H1 (cell line): ENCODE measurements around the gene DPM2. TPM values are rescaled to one million over a fixed set of nuclear protein-coding genes. Genes with fewer than 3 reads are reported as not detected.

Source experiments
- CTCF ChIA-PET: fragments of 300-600 bp; sonication (Branson Sonifier 250); formaldehyde crosslinking; loops from one replicate; lab custom pipeline; 2021; ENCODE audit not compliant: partially characterized antibody; lab: Charles Lee
- POLR2A ChIA-PET: fragments of 300-600 bp; sonication (Branson Sonifier 250); formaldehyde crosslinking; loops from one replicate; lab custom pipeline; 2021; ENCODE audit warnings: inconsistent platforms; ENCODE audit not compliant: partially characterized antibody; lab: Charles Lee
- DNase-seq, 2 experiments: peaks; one replicate each; pipeline versions ENCODE4 v3.0.0 to v3.0.0-alpha.2; 2010 to 2022; ENCODE audit warnings: low spot score in 2 of 2, low read depth in 1 of 2, mixed read lengths in 1 of 2
- FAIRE-seq: peaks from 2 replicates; lab custom pipeline; 2011; peaks lifted over from hg19 to GRCh38; lab: Jason Lieb, UNC
- H2AFZ ChIP-seq: 2 replicates; pipeline ENCODE4 v1.8.1; 2012; ENCODE audit warnings: low read length, inconsistent platforms
- H2AK5ac ChIP-seq: 2 replicates; pipeline ENCODE4 v1.6.1; 2013; ENCODE audit warnings: low read depth, low read length
- H2BK120ac ChIP-seq: replicated peaks from 2 replicates; pipeline ENCODE3; 2013; ENCODE audit warnings: low read depth, low read length, inconsistent platforms
- H2BK12ac ChIP-seq: 2 replicates; pipeline ENCODE4 v1.6.1; 2013; ENCODE audit warnings: low read depth, low read length
- H2BK15ac ChIP-seq: 2 replicates; pipeline ENCODE4 v1.6.1; 2013; ENCODE audit warnings: low read length
- H2BK20ac ChIP-seq: 2 replicates; pipeline ENCODE4 v1.6.1; 2013; ENCODE audit warnings: low read length
- H2BK5ac ChIP-seq: 2 replicates; pipeline ENCODE4 v1.6.1; 2013; ENCODE audit warnings: low read depth, low read length
- H3K14ac ChIP-seq: 2 replicates; pipeline ENCODE4 v1.6.1; 2013; ENCODE audit warnings: inconsistent platforms; ENCODE audit not compliant: insufficient read length
- H3K18ac ChIP-seq: 2 replicates; pipeline ENCODE4 v1.6.1; 2013; ENCODE audit warnings: low read length; ENCODE audit errors: extremely low read depth
- H3K23ac ChIP-seq: 2 replicates; pipeline ENCODE4 v1.6.1; 2013; ENCODE audit warnings: inconsistent platforms; ENCODE audit not compliant: insufficient read length
- H3K23me2 ChIP-seq: 2 replicates; pipeline ENCODE4 v1.6.1; 2013; ENCODE audit warnings: low read depth, low read length
- H3K27ac ChIP-seq: 2 replicates; pipeline ENCODE4 v1.6.1; 2011; ENCODE audit warnings: low read depth, low read length, inconsistent platforms
- H3K27me3 ChIP-seq, 4 experiments: replicated peaks in 1 of 4; 1 replicate in 1 of 4; 2 replicates in 3 of 4; pipeline versions ENCODE4 v1.6.1 to v1.8.1; 2011 to 2013; ENCODE audit warnings: low read length in 3 of 4, mild to moderate bottlenecking in 3 of 4, inconsistent platforms in 2 of 4, mixed read lengths in 2 of 4, moderate library complexity in 1 of 4; ENCODE audit not compliant: control insufficient read depth in 3 of 4, insufficient read depth in 3 of 4; ENCODE audit errors: extremely low read depth in 1 of 4
- H3K36me3 ChIP-seq, 4 experiments: 2 replicates each; pipeline versions ENCODE4 v1.6.1 to v1.8.1; 2011 to 2013; ENCODE audit warnings: mild to moderate bottlenecking in 4 of 4, low read length in 3 of 4, moderate library complexity in 2 of 4, control low read depth in 1 of 4, inconsistent platforms in 1 of 4; ENCODE audit not compliant: insufficient read depth in 4 of 4, control insufficient read depth in 2 of 4
- H3K4ac ChIP-seq: replicated peaks from 2 replicates; pipeline ENCODE3; 2013; ENCODE audit warnings: low read length, low read depth, mixed read lengths, inconsistent platforms; ENCODE audit not compliant: insufficient read length
- H3K4me1 ChIP-seq, 4 experiments: replicated peaks in 1 of 4; 1 replicate in 1 of 4; 2 replicates in 3 of 4; pipeline versions ENCODE4 v1.6.1 to v1.8.1; 2011 to 2013; ENCODE audit warnings: low read length in 3 of 4, inconsistent platforms in 2 of 4, mixed read lengths in 1 of 4; ENCODE audit not compliant: insufficient read depth in 4 of 4, control insufficient read depth in 3 of 4
- H3K4me2 ChIP-seq, 2 experiments: 2 replicates each; pipeline versions ENCODE4 v1.6.1 to v1.8.1; 2011 to 2013; ENCODE audit warnings: low read depth in 2 of 2, low read length in 2 of 2, control low read depth in 1 of 2, inconsistent platforms in 1 of 2, mild to moderate bottlenecking in 1 of 2; ENCODE audit not compliant: insufficient read depth in 1 of 2
- H3K4me3 ChIP-seq, 4 experiments: fragments of 200-600, 300-600 bp in 1 of 4; sonication (generic), shearing (Covaris generic), sonication (Bioruptor Twin) in 1 of 4; 2 replicates each; pipeline versions ENCODE4 v1.5.1 to v1.8.1; 2011 to 2016; ENCODE audit warnings: low read length in 4 of 4, low read depth in 3 of 4, control low read depth in 2 of 4, inconsistent platforms in 2 of 4, mild to moderate bottlenecking in 2 of 4, mixed read lengths in 1 of 4, moderate library complexity in 1 of 4; ENCODE audit not compliant: insufficient read depth in 2 of 4; ENCODE audit errors: extremely low read depth in 1 of 4
- H3K56ac ChIP-seq: replicated peaks from 2 replicates; pipeline ENCODE3; 2013; ENCODE audit warnings: low read depth, mild to moderate bottlenecking, mixed read lengths, low read length, inconsistent platforms; ENCODE audit not compliant: insufficient read length
- H3K79me1 ChIP-seq: 2 replicates; pipeline ENCODE4 v1.6.1; 2013; ENCODE audit warnings: low read depth, low read length, control low read depth
- H3K79me2 ChIP-seq, 2 experiments: 2 replicates each; pipeline versions ENCODE4 v1.6.1 to v1.8.1; 2012 to 2013; ENCODE audit warnings: low read length in 2 of 2, mild to moderate bottlenecking in 2 of 2, inconsistent platforms in 1 of 2; ENCODE audit not compliant: insufficient read depth in 2 of 2, control insufficient read depth in 1 of 2
- H3K9ac ChIP-seq, 4 experiments: replicated peaks in 1 of 4; 1 replicate in 1 of 4; 2 replicates in 3 of 4; pipeline versions ENCODE4 v1.6.1 to v1.8.1; 2011 to 2013; ENCODE audit warnings: low read depth in 3 of 4, low read length in 3 of 4, control low read depth in 2 of 4, mild to moderate bottlenecking in 2 of 4, moderate library complexity in 2 of 4, inconsistent platforms in 1 of 4; ENCODE audit errors: extremely low read depth in 1 of 4
- H3K9me3 ChIP-seq, 2 experiments: 2 replicates each; pipeline versions ENCODE4 v1.6.1 to v1.8.1; 2012 to 2013; ENCODE audit warnings: mild to moderate bottlenecking in 2 of 2, moderate library complexity in 2 of 2, control low read depth in 1 of 2, inconsistent platforms in 1 of 2, low read depth in 1 of 2, low read length in 1 of 2, mixed read lengths in 1 of 2; ENCODE audit not compliant: insufficient read depth in 2 of 2
- H4K20me1 ChIP-seq, 2 experiments: replicated peaks in 1 of 2; 2 replicates each; pipeline versions ENCODE3 to v1.8.1; 2011 to 2013; ENCODE audit warnings: inconsistent platforms in 2 of 2, low read length in 2 of 2, mild to moderate bottlenecking in 1 of 2; ENCODE audit not compliant: insufficient read depth in 2 of 2, control insufficient read depth in 1 of 2
- H4K5ac ChIP-seq: 2 replicates; pipeline ENCODE4 v1.6.1; 2013; ENCODE audit warnings: low read length, low read depth, mixed read lengths, inconsistent platforms; ENCODE audit not compliant: insufficient read length
- H4K8ac ChIP-seq: 2 replicates; pipeline ENCODE4 v1.8.0; 2013; ENCODE audit warnings: mild to moderate bottlenecking, moderate library complexity, low read length, inconsistent platforms; ENCODE audit not compliant: insufficient read depth; ENCODE audit errors: extremely low read depth
- H4K91ac ChIP-seq: replicated peaks from 2 replicates; pipeline ENCODE3; 2013; ENCODE audit warnings: low read length, mixed read lengths, inconsistent platforms; ENCODE audit not compliant: insufficient read length
- EZH2 ChIP-seq: fragments of 200-600 bp; sonication (generic); IDR thresholded peaks from 2 replicates; pipeline ENCODE4 v1.7.1; 2012; ENCODE audit warnings: low read depth, mild to moderate bottlenecking, moderate library complexity, low read length, inconsistent platforms; ENCODE audit not compliant: severe bottlenecking
- FOSL1 ChIP-seq: IDR thresholded peaks from 2 replicates; pipeline ENCODE4 v1.6.1; 2011; ENCODE audit warnings: mild to moderate bottlenecking, low read depth, low read length, moderate library complexity; ENCODE audit not compliant: insufficient read depth
- PHF8 ChIP-seq: fragments of 200-600 bp; sonication (generic); conservative IDR thresholded peaks from 2 replicates; pipeline ENCODE4 v1.7.1; 2012; ENCODE audit warnings: low read depth, mild to moderate bottlenecking, inconsistent platforms, low read length, moderate library complexity
- POU5F1 ChIP-seq: IDR thresholded peaks from 2 replicates; pipeline ENCODE4 v1.6.1; 2011; ENCODE audit warnings: low read depth, mild to moderate bottlenecking, low read length, moderate library complexity
- RBBP5 ChIP-seq: IDR thresholded peaks from 2 replicates; pipeline ENCODE4 v1.7.1; 2012; ENCODE audit warnings: low read depth, mild to moderate bottlenecking, inconsistent platforms, low read length, moderate library complexity, borderline replicate concordance
- SRF ChIP-seq: IDR thresholded peaks from 2 replicates; pipeline ENCODE4 v1.6.1; 2011; ENCODE audit warnings: mild to moderate bottlenecking, low read depth, low read length, moderate library complexity
- ZNF274 ChIP-seq: IDR thresholded peaks from 2 replicates; pipeline ENCODE4 v1.7.0; 2012; ENCODE audit warnings: low read length, borderline replicate concordance; ENCODE audit errors: extremely low read depth
- WGBS, 2 experiments: shearing (Covaris generic) in 1 of 2; methylation state at CpG; one replicate each; pipeline versions ENCODE4 v1.1.6 to v1.1.7; 2013 to 2015; ENCODE audit warnings: low lambda C conversion rate in 2 of 2, mixed read lengths in 2 of 2, inconsistent platforms in 1 of 2, low coverage in 1 of 2, missing lambda C conversion rate in 1 of 2; ENCODE audit not compliant: insufficient replicate concordance in 2 of 2, insufficient coverage in 1 of 2, insufficient read length in 1 of 2; ENCODE audit errors: extremely low coverage in 1 of 2, missing lambda C conversion rate in 1 of 2; 5-methylcytosine and 5-hydroxymethylcytosine counted together
- polyA plus RNA-seq, 7 experiments: library from polyadenylated mRNA; depleted of rRNA in 3 of 7; stranded (reverse) in 5 of 7; unstranded in 2 of 7; fragments of >200 nt in 5 of 7; fragments of 200-250 nt in 2 of 7; gene quantifications; 1 replicate in 5 of 7; 2 replicates in 1 of 7; 4 replicates in 1 of 7; pipeline versions ENCODE4 v1.2.1 to v1.2.3, GENCODE V29; 2011 to 2013; ENCODE audit warnings: missing spikeins in 2 of 7, mixed read lengths in 2 of 7
- total RNA-seq: library from RNA; stranded (reverse); fragmentation: NEBNext Ultra II Directional; extraction: Animal tissue kit (Norgen Biotek cat#: 25700); gene quantifications from 2 replicates; pipeline ENCODE4 v1.2.1, GENCODE V29; 2021
- TF ChIP-seq, protein P1 (sequence below): IDR thresholded peaks from 2 replicates; pipeline ENCODE4 v1.6.1; 2012; ENCODE audit warnings: inconsistent platforms

The DPM2 gene
- total and polyA plus RNA-seq, 2 of the 8 experiments (the other 6 are each of a cell fraction or from before 2014, with no cell fraction given), result 45.4 to 95.4 TPM

DNA sequence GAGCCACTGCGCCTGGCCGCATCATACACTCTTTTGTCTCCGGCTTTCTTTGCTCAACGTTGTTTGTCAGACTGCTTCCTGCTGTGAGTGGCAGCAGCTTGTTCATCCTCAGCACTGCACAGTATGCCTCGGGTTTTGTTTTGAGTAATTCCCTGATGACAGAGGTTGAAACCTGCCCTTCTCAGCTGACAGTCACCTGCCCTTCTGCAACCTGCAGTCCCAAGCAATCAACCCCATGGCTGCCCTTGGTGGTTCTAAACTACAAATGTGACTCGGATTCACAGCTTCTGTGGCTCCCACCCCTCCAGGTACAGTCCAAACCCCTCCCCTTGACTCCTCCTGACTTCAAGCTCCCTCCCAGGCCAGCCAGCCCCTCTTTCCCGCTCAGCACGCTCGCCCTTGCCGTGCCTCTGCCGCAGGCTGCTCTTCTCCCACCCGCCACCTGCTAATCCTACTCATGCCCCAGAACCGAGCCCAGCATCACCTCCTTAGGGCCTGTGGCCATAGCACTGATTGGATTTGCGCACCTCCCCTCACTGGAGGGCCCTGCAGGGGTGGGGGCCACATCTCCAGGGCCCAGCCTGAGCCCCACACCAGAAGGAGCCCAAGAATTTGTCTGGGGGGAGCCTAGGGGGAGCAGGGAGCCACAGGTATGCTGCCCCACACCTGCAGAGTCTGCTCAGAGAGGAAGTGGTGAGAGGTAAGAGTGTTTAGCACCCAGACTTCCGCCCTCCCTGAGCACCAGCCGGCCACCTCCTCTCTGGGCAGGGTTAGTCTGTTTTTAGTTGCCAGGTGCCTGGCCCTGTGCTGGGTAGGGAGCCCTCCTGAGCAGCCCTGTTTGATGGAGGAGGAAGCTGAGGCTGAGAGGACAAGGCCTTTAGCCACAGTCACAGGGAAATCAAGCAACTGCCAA is 33.0 kb upstream of the DPM2 start:
- Histone ChIP-seq H2BK5ac (peak overlapping the region; percentile 2; the same call in 1 of the 2 replicates), H3K36me3 (no peaks in the 10 kb centered on the region), H2BK15ac (no peak overlapping the region), H2BK12ac (no peak overlapping the region), H4K20me1 (peaks cover 46 to 59% of the 10 kb centered on the region in 2 experiments), H4K91ac (no peak overlapping the region), H4K5ac (no peak overlapping the region), H3K79me2 (peaks cover 8 to 99% of the 10 kb centered on the region in 2 experiments; a peak in 3 of 4 replicates), H2BK20ac (no peak overlapping the region), H3K14ac (no peak overlapping the region), H3K23me2 (no peaks in the 10 kb centered on the region), H3K4ac (no peak overlapping the region), H3K9ac (peak overlapping the region in 1 of 4 experiments; percentile 2; a peak in 1 of 7 replicates), H3K27me3 (no peaks in the 10 kb centered on the region), H3K79me1 (peaks cover 51% of the 10 kb centered on the region), H2AK5ac (peak overlapping the region; percentile 16), H3K4me1 (peaks cover 0 to 62% (median 39%) of the 10 kb centered on the region in 4 experiments; a peak in 6 of 7 replicates), H3K27ac (peak overlapping the region; percentile 30; the same call in 1 of the 2 replicates), H4K8ac (no peak overlapping the region), H2BK120ac (no peak overlapping the region), H3K4me2 (peak overlapping the region in 1 of 2 experiments; percentile 60; a peak in 3 of 4 replicates), H2AFZ (no peak overlapping the region), H3K56ac (no peak overlapping the region), H3K9me3 (no peaks in the 10 kb centered on the region), H3K4me3 (no peak overlapping the region), H3K23ac (no peak overlapping the region), H3K18ac (no peak overlapping the region)
- WGBS, 2 experiments, result 77% methylated on average over 16 of the region's 16 CpGs; no CpG with 5 or more reads in 1 of the 2 experiments
- CTCF ChIA-PET, result interaction anchor here (1.1 to 7.6 kb wide), 3 partner anchors 15 to 65 kb away, joined by 3 to 41 read pairs (median 10); no protein-coding TSS in a partner anchor
- no peak for FAIRE-seq
- TF ChIP-seq SRF, result no peak
- TF ChIP-seq ZNF274, result no peak
- no peak for TF ChIP-seq FOSL1
- no peak for TF ChIP-seq PHF8
- no peak for TF ChIP-seq POU5F1
- no peak for TF ChIP-seq RBBP5
- TF ChIP-seq EZH2, result no peak
- TF ChIP-seq, protein P1, sequence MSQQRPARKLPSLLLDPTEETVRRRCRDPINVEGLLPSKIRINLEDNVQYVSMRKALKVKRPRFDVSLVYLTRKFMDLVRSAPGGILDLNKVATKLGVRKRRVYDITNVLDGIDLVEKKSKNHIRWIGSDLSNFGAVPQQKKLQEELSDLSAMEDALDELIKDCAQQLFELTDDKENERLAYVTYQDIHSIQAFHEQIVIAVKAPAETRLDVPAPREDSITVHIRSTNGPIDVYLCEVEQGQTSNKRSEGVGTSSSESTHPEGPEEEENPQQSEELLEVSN, result 0 out of 2 replicates have a peak, but pooled peaks have one; percentile 24
- no peak for DNase-seq
- POLR2A ChIA-PET, result interaction anchor here (1.4 to 1.8 kb wide), 4 partner anchors 8 to 16 kb away, joined by 3 to 8 read pairs (median 4); no protein-coding TSS in a partner anchor
